Hepatocyte (in vitro differentiated cells): ENCODE results near the gene PAX6.

ENCODE experiments used
- EZH2phosphoT487 ChIP-seq: fragments of 200-600 bp; sonication (generic); IDR thresholded peaks from one replicate; pipeline ENCODE4 v1.6.1; 2018; ENCODE audit warnings: antibody characterized with exemption, mild to moderate bottlenecking, low read depth, moderate library complexity; ENCODE audit not compliant: unreplicated experiment, severe bottlenecking
- TF ChIP-seq, protein P1 (sequence below): fragments of 200-600 bp; sonication (generic); IDR thresholded peaks from 2 replicates; pipeline ENCODE4 v1.5.1; 2016; ENCODE audit warnings: antibody characterized with exemption, mild to moderate bottlenecking; ENCODE audit not compliant: poor library complexity

DNA sequence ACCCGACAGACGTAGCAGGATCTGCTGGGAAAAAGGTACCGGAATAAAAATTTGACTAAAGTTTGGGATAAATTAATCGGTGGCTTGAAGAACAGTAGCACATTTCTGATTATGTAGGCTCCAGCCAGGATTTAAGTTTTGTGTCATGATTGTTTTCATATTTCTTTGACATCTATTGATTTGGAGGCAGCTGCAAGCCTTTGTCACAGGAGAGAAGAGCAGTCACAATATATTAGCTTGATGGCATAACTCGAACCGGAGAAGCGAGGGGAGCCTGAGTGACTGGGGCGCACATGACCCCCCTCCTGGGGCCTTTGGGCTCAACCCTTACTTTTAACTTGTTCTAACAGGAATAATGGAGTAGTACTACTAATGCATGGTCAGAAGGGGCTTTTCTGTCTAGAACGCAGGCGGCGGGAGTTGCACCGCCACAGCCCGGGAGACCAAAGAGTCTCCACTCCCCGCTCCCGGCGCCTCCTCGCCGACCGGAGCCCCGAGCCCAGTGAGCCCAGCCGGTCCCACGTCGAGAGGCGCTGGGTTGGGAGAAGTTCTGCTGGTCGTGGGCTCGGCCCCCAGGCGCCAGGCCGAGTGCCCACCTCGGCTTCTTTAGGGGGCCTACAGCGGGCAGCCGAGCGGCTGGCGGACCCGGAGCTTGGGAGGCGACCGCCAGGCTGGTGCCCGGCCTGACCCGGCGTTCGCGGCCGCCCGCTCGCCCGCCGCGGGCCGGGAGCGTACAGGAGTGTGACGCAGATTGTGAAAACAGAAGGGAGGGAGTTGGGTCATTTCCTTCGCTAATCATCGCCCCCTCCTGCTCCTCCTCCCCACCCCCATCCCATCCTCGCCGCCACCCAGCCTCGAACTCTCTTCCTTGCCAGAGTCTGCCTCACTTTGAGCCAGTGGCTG is 15.7 kb upstream of the PAX6 start:
- TF ChIP-seq, protein P1, sequence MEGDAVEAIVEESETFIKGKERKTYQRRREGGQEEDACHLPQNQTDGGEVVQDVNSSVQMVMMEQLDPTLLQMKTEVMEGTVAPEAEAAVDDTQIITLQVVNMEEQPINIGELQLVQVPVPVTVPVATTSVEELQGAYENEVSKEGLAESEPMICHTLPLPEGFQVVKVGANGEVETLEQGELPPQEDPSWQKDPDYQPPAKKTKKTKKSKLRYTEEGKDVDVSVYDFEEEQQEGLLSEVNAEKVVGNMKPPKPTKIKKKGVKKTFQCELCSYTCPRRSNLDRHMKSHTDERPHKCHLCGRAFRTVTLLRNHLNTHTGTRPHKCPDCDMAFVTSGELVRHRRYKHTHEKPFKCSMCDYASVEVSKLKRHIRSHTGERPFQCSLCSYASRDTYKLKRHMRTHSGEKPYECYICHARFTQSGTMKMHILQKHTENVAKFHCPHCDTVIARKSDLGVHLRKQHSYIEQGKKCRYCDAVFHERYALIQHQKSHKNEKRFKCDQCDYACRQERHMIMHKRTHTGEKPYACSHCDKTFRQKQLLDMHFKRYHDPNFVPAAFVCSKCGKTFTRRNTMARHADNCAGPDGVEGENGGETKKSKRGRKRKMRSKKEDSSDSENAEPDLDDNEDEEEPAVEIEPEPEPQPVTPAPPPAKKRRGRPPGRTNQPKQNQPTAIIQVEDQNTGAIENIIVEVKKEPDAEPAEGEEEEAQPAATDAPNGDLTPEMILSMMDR, result no peak
- TF ChIP-seq EZH2phosphoT487, result peak; percentile 15
